GM06990 (cell line): ENCODE results near the gene RND3.

ENCODE experiments used
- DNase-seq: peaks from one replicate; pipeline ENCODE4 v3.0.0-alpha.2; 2011; ENCODE audit not compliant: insufficient read length; ENCODE audit errors: extremely low read depth
- H3K27me3 ChIP-seq: replicated peaks from 2 replicates; pipeline ENCODE4 v1.6.0; 2011; ENCODE audit warnings: low read length; ENCODE audit not compliant: control insufficient read depth, insufficient read depth
- H3K36me3 ChIP-seq: 2 replicates; pipeline ENCODE4 v1.5.1; 2011; ENCODE audit warnings: low read length; ENCODE audit not compliant: control insufficient read depth, insufficient read depth
- H3K4me3 ChIP-seq: replicated peaks from 2 replicates; pipeline ENCODE4 v1.5.1; 2011; ENCODE audit warnings: low read depth, mild to moderate bottlenecking, control low read depth, low read length
- TF ChIP-seq, protein P1 (sequence below): IDR thresholded peaks from 2 replicates; pipeline ENCODE4 v1.5.1; 2011; ENCODE audit warnings: low read length, control low read depth, mild to moderate bottlenecking, inconsistent platforms; ENCODE audit not compliant: insufficient read depth, poor library complexity, severe bottlenecking

RND3 gene

DNA sequence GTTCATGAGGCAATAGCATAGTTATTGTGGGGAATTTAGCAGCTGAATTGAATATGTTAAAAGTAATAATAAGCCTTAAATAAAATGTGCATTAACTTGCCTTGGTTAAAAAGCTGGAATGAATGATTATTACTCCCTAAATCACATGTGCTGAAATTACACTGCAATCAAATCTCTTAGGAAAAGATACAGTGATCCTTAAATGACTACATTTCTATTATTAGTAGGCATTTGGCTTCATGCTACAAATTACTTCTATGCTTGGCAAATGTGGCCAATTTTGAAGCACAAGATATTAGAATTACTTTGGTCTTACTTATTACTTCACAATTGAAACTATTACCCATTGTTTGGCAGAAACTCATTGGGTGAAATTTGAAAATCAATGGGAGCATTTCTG lies 5.4 kb downstream of the RND3 start:
- Histone ChIP-seq H3K36me3 (no peaks in the 10 kb centered on the region), H3K27me3 (peaks cover 2% of the 10 kb centered on the region; the same call in 1 of the 2 replicates), H3K4me3 (no peak overlapping the region)
- TF ChIP-seq, protein P1, sequence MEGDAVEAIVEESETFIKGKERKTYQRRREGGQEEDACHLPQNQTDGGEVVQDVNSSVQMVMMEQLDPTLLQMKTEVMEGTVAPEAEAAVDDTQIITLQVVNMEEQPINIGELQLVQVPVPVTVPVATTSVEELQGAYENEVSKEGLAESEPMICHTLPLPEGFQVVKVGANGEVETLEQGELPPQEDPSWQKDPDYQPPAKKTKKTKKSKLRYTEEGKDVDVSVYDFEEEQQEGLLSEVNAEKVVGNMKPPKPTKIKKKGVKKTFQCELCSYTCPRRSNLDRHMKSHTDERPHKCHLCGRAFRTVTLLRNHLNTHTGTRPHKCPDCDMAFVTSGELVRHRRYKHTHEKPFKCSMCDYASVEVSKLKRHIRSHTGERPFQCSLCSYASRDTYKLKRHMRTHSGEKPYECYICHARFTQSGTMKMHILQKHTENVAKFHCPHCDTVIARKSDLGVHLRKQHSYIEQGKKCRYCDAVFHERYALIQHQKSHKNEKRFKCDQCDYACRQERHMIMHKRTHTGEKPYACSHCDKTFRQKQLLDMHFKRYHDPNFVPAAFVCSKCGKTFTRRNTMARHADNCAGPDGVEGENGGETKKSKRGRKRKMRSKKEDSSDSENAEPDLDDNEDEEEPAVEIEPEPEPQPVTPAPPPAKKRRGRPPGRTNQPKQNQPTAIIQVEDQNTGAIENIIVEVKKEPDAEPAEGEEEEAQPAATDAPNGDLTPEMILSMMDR: no peak
- DNase-seq: no peak

DNA sequence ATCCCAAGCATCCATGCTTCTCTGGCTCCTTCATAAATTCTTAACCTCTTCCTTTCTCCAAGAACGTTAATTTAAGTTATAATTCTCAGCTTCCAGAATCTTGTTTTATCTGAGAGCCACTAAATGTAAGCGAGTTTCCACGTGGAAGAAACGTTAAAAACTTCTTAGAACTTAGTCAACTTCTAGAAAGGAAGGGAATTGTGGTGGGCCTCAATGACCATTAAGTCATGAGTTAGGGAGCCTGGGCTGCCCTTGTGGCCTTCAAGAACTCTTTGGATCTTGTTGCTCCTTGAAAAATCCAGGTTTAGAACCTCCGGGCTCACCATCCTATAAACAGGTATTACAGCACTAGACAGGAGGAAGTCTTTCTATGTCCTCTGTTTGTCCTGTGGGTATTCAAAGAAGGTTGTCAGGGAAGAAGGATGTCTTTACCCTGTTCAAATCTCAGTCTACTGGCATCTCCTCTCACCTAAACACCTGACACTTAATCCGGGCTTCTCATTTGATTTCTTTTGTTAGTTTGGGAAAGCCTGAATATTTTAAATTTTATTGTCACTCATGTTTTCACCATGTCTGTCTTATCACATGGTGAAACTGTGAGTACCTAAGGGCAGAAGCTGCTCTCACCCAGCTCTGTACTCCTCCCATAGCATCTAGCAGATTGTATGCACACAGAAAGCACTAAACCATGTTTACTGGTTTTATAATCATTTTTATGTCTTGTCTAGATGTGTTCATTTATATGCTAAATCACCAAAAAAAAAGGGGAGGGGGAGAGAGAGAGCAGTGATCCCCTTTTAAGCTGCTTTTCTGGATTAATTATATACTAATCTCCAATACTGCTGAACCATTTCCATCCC lies 6.3 kb downstream of the RND3 start:
- Histone ChIP-seq H3K4me3 (no peak overlapping the region), H3K36me3 (no peaks in the 10 kb centered on the region), H3K27me3 (peaks cover 2% of the 10 kb centered on the region; the same call in 1 of the 2 replicates)
- TF ChIP-seq, protein P1: no peak
- DNase-seq: no peak

DNA sequence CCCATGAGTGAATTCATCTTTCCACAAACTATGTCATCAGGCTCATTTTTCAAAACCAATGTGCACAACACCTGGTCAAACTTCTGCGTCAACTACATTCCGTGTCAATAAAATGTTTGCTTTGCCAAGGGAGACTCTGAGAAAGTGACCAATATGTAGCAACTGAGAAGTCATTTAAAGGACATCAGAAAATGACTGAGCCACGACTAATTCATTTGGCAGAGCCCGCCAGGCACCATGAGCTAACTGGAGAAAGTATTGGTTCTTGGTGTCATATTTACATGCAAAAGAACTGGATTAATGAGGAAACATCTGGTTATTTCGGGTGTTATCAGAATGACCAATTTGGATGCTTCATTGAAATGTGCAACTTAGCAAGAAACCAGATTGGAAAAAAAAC lies 7.2 kb downstream of the RND3 start:
- TF ChIP-seq, protein P1: no peak
- Histone ChIP-seq H3K27me3 (no peaks in the 10 kb centered on the region; the same call in 1 of the 2 replicates), H3K4me3 (no peak overlapping the region), H3K36me3 (no peaks in the 10 kb centered on the region)
- no peak for DNase-seq

DNA sequence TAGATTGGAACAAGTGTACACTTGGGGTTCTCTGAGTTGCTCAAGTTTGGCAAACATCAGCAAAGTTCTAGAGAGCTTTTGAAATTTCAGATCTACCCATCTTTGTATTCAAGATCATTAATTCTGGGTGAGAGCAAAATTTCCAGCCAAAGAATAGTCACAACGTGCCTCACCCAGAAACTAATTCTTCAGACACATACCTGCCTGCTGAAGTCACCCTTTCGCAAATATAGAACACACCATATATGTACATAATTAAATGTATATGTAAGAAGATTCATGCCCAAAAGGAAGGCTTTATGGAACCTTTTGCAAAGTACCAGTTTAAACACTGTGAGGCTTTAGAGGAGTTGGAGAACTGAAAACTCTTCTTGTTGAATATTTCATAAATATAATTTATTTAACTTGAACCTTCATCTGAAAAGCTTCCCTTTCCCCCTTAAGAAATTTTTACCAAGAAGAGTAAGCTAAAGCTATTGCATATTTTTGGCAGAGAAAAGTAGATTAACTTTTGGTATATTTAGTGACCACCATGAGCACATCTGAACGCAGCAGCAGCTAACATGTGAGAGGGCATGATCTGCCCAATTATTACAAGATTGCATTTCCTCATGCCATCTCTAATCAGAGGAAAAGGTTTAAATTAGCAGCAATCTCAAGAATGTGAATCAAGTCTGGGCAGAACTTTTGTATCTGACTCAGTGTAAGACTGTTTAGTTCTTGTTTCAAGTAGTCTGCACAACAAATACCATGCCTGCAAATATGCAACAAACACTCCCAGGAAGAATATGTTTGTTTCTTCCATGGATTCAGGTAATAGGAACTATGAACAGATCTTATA lies 8.2 kb downstream of the RND3 start:
- TF ChIP-seq, protein P1: no peak
- Histone ChIP-seq H3K4me3 (no peak overlapping the region), H3K27me3 (no peaks in the 10 kb centered on the region), H3K36me3 (no peaks in the 10 kb centered on the region)
- no peak for DNase-seq

DNA sequence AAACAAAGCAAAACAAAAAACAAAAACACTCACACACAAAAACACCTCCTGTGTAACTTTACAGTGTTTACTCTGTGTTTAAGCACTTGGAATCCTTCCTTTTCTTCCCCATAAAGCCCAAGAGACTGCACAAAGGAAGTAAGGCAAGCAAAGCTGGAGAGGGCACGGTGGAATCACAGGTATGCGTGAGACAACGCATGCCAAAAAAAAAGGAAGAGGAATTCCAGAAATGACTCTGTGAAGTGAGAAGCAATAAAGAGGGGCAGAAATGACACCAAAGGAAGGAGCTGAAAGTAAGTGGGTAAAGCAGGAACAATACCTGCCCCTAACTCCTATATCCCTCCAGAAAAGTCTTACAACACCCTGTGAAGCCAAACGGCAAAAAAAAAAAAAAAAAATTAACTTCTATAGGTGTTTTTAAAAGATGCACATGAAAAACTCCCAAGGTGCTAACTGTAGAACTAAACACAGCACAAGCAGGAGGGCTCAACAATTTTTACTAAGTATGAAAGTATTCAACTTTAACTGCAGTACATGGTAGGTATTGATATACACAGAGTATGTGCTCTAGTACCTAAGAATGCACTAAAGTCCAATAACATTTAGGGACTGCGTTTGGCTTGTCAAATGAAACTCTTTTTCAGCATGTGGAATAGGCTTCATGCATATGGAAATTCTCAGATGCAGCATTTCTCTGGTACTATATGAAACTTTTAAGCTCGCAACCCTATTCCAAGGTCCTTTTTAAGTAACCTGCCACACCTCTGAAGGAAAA lies 9.1 kb downstream of the RND3 start:
- H3K27me3 ChIP-seq: no peaks in the 10 kb centered on the region
- DNase-seq: no peak
- TF ChIP-seq, protein P1: no peak
- H3K36me3 ChIP-seq: no peaks in the 10 kb centered on the region
- H3K4me3 ChIP-seq: no peak overlapping the region
